Skeletal muscle satellite cell (primary cell): Measurements from ENCODE around the gene CENATAC.
A peak's percentile ranks its signal among the peaks of the same experiment; 100 is the strongest.
"Not testable (repeated sequence)": the region's sequence is repeated elsewhere in the genome, so short reads cannot be mapped to it uniquely, and the experiment has no call there.

ENCODE experiments used
- H3K27me3 ChIP-seq: 2 replicates; pipeline ENCODE4 v1.7.0; 2013; ENCODE audit warnings: low read length; ENCODE audit not compliant: control insufficient read depth, insufficient read depth
- H3K36me3 ChIP-seq: 2 replicates; pipeline ENCODE4 v1.7.0; 2013; ENCODE audit warnings: mild to moderate bottlenecking, control low read depth, low read length; ENCODE audit not compliant: insufficient read depth
- H3K4me1 ChIP-seq: 2 replicates; pipeline ENCODE4 v1.7.0; 2013; ENCODE audit warnings: low read length; ENCODE audit not compliant: control insufficient read depth, insufficient read depth
- H3K4me2 ChIP-seq: 2 replicates; pipeline ENCODE4 v1.7.0; 2013; ENCODE audit warnings: mild to moderate bottlenecking, low read length
- H3K4me3 ChIP-seq: 2 replicates; pipeline ENCODE4 v1.7.0; 2013; ENCODE audit warnings: low read length
- H3K9ac ChIP-seq: 2 replicates; pipeline ENCODE4 v1.7.0; 2013; ENCODE audit warnings: mild to moderate bottlenecking, low read depth, low read length, moderate library complexity
- H3K9me3 ChIP-seq: replicated peaks from 2 replicates; pipeline ENCODE4 v1.7.0; 2013; ENCODE audit warnings: mild to moderate bottlenecking, control low read depth, low read length

CENATAC gene

GRCh38 chr11:119029340-119030028 is 31.5 kb downstream of the CENATAC start:
- Histone ChIP-seq H3K4me3 (peak overlapping the region; percentile 81), H3K9me3 (no peaks in the 10 kb centered on the region), H3K36me3 (peaks cover 11% of the 10 kb centered on the region), H3K27me3 (no peaks in the 10 kb centered on the region), H3K4me1 (peaks cover 11% of the 10 kb centered on the region), H3K9ac (peak overlapping the region; percentile 68), H3K4me2 (peak overlapping the region; percentile 96)

- peak overlapping the region; percentile 81 for H3K4me3 ChIP-seq
- no peaks in the 10 kb centered on the region for H3K27me3 ChIP-seq
- H3K36me3 ChIP-seq = peaks cover 6% of the 10 kb centered on the region
- peaks cover 11% of the 10 kb centered on the region for H3K4me1 ChIP-seq
- peak overlapping the region; percentile 96 for H3K4me2 ChIP-seq
- H3K9me3 ChIP-seq = no peaks in the 10 kb centered on the region
- H3K9ac ChIP-seq = peak overlapping the region; percentile 68
Observed at GRCh38 chr11:119030029-119030328, 32.0 kb downstream of the CENATAC start.

GRCh38 chr11:119030329-119031047 is 32.5 kb downstream of the CENATAC start, which contains the start of gene SLC37A4:
TSS of gene SLC37A4 (minus strand) at chr11:119030877.
- Histone ChIP-seq H3K4me2 (peak within 1 kb of the TSS; percentile 96), H3K4me1 (peaks cover 11% of the 10 kb centered on the region), H3K9ac (peak within 1 kb of the TSS; percentile 68), H3K9me3 (no peaks in the 10 kb centered on the region), H3K27me3 (no peaks in the 10 kb centered on the region), H3K4me3 (peak within 1 kb of the TSS; percentile 81), H3K36me3 (peaks cover 1% of the 10 kb centered on the region)

GRCh38 chr11:119031912-119032280 is 34.0 kb downstream of the CENATAC start:
- H3K9me3 ChIP-seq = no peaks in the 10 kb centered on the region
- no peaks in the 10 kb centered on the region for H3K36me3 ChIP-seq
- H3K4me3 ChIP-seq = no peak overlapping the region
- no peaks in the 10 kb centered on the region for H3K27me3 ChIP-seq
- H3K4me1 ChIP-seq = peaks cover 11% of the 10 kb centered on the region
- H3K9ac ChIP-seq = no peak overlapping the region
- no peak overlapping the region for H3K4me2 ChIP-seq

- H3K4me2 ChIP-seq, H3K4me3 ChIP-seq, H3K36me3 ChIP-seq, H3K9me3 ChIP-seq, H3K27me3 ChIP-seq, H3K9ac ChIP-seq: not testable (repeated sequence)
- peaks cover 11% of the 10 kb centered on the region for H3K4me1 ChIP-seq
Observed at GRCh38 chr11:119033421-119033820, 35.5 kb downstream of the CENATAC start.

GRCh38 chr11:119034813-119035212 is 36.9 kb downstream of the CENATAC start:
- Histone ChIP-seq H3K4me2 (no peak overlapping the region), H3K9ac (no peak overlapping the region), H3K4me3 (no peak overlapping the region), H3K9me3 (no peaks in the 10 kb centered on the region), H3K27me3 (no peaks in the 10 kb centered on the region), H3K4me1 (peaks cover 5% of the 10 kb centered on the region), H3K36me3 (no peaks in the 10 kb centered on the region)

GRCh38 chr11:119038884-119039283 is 40.9 kb downstream of the CENATAC start:
- no peaks in the 10 kb centered on the region for H3K4me1 ChIP-seq
- H3K27me3 ChIP-seq = no peaks in the 10 kb centered on the region

GRCh38 chr11:119039471-119039870 is 41.5 kb downstream of the CENATAC start:
- not testable (repeated sequence) for H3K9me3 ChIP-seq, H3K4me3 ChIP-seq, H3K36me3 ChIP-seq, H3K27me3 ChIP-seq, H3K4me1 ChIP-seq, H3K4me2 ChIP-seq, H3K9ac ChIP-seq

More at GRCh38 chr11:119038884-119039283, 40.9 kb downstream of the CENATAC start:
- Histone ChIP-seq H3K9me3 (no peaks in the 10 kb centered on the region), H3K4me3 (no peak overlapping the region), H3K9ac (no peak overlapping the region), H3K36me3 (no peaks in the 10 kb centered on the region), H3K4me2 (no peak overlapping the region)

- H3K27me3 ChIP-seq = no peaks in the 10 kb centered on the region
- H3K9me3 ChIP-seq = no peaks in the 10 kb centered on the region
- no peak overlapping the region for H3K4me3 ChIP-seq
- no peak overlapping the region for H3K9ac ChIP-seq
- H3K4me2 ChIP-seq = no peak overlapping the region
- H3K4me1 ChIP-seq = no peaks in the 10 kb centered on the region
- peaks cover 25% of the 10 kb centered on the region for H3K36me3 ChIP-seq
Observed at GRCh38 chr11:119041821-119042514, 44.0 kb downstream of the CENATAC start.

- Histone ChIP-seq H3K4me3 (no peak overlapping the region), H3K9me3 (no peaks in the 10 kb centered on the region), H3K4me1 (no peaks in the 10 kb centered on the region)
Observed at GRCh38 chr11:119042927-119043326, 45.0 kb downstream of the CENATAC start.

GRCh38 chr11:119044708-119045107 is 46.8 kb downstream of the CENATAC start:
- Histone ChIP-seq H3K36me3 (peaks cover 53% of the 10 kb centered on the region), H3K9me3 (no peaks in the 10 kb centered on the region), H3K4me1 (no peaks in the 10 kb centered on the region), H3K9ac (no peak overlapping the region), H3K4me2 (no peak overlapping the region), H3K27me3 (no peaks in the 10 kb centered on the region), H3K4me3 (no peak overlapping the region)

More at GRCh38 chr11:119042927-119043326, 45.0 kb downstream of the CENATAC start:
- Histone ChIP-seq H3K4me2 (no peak overlapping the region), H3K9ac (no peak overlapping the region), H3K36me3 (peaks cover 35% of the 10 kb centered on the region), H3K27me3 (no peaks in the 10 kb centered on the region)
